Naive thymus-derived CD4-positive, alpha-beta T cell (primary cell): ENCODE results near the gene TNFSF13B. TPM values are rescaled to one million over a fixed set of nuclear protein-coding genes. Genes with fewer than 3 reads are reported as not detected.

Experiments
- ATAC-seq: fragments of 150-1000 bp; cut with Tn5 transposase; 2 replicates; pipeline ENCODE4 v1.10.0; 2021; ENCODE audit warnings: mild to moderate bottlenecking, moderate library complexity
- CTCF ChIA-PET: fragments of 350-600 bp; sonication (Branson Sonifier 250); formaldehyde crosslinking; loops from one replicate; lab custom pipeline; 2021; ENCODE audit warnings: antibody characterized with exemption; lab: Charles Lee
- POLR2A ChIA-PET: fragments of 350-600 bp; sonication (Branson Sonifier 250); formaldehyde crosslinking; loops from one replicate; lab custom pipeline; 2021; ENCODE audit warnings: antibody characterized with exemption, inconsistent platforms; lab: Charles Lee
- DNase-seq, 9 donors: peaks; one replicate each; pipeline versions ENCODE4 v3.0.0 to v3.0.0-alpha.2; 2020 to 2022; ENCODE audit warnings: mixed read lengths in 1 of 9
- H3K27ac ChIP-seq: one replicate; pipeline ENCODE4 v1.7.0; 2013; ENCODE audit warnings: mild to moderate bottlenecking, low read depth, low read length, moderate library complexity
- H3K27me3 ChIP-seq, 2 donors: one replicate each; pipeline ENCODE4 v1.7.0; 2013; ENCODE audit warnings: low read length in 2 of 2, mild to moderate bottlenecking in 2 of 2, moderate library complexity in 2 of 2; ENCODE audit not compliant: control insufficient read depth in 2 of 2, insufficient read depth in 2 of 2
- H3K36me3 ChIP-seq, 3 experiments: 1 replicate in 2 of 3; 2 replicates in 1 of 3; pipeline ENCODE4 v1.7.0; 2013; ENCODE audit warnings: low read length in 3 of 3, mild to moderate bottlenecking in 3 of 3, moderate library complexity in 1 of 3; ENCODE audit not compliant: insufficient read depth in 3 of 3, control insufficient read depth in 2 of 3
- H3K4me1 ChIP-seq, 2 donors: one replicate each; pipeline ENCODE4 v1.7.0; 2013; ENCODE audit warnings: low read length in 2 of 2, mild to moderate bottlenecking in 2 of 2, moderate library complexity in 1 of 2; ENCODE audit not compliant: control insufficient read depth in 2 of 2, insufficient read depth in 2 of 2
- H3K4me3 ChIP-seq: 2 replicates; pipeline ENCODE4 v1.7.0; 2013; ENCODE audit warnings: mild to moderate bottlenecking, low read length
- H3K9me3 ChIP-seq, 3 experiments: 1 replicate in 2 of 3; 2 replicates in 1 of 3; pipeline ENCODE4 v1.7.0; 2013; ENCODE audit warnings: low read length in 3 of 3; ENCODE audit not compliant: control insufficient read depth in 2 of 3
- H3K27ac Mint-ChIP-seq, 9 donors: one replicate each; pipeline ENCODE4 v1.8.0; 2020 to 2022; ENCODE audit warnings: mixed read lengths in 9 of 9, mild to moderate bottlenecking in 8 of 9, moderate library complexity in 5 of 9, inconsistent platforms in 2 of 9
- H3K27me3 Mint-ChIP-seq, 5 donors: one replicate each; pipeline ENCODE4 v1.8.0; 2021 to 2022; ENCODE audit warnings: mixed read lengths in 5 of 5, mild to moderate bottlenecking in 1 of 5
- H3K36me3 Mint-ChIP-seq, 5 donors: one replicate each; pipeline ENCODE4 v1.8.0; 2020 to 2022; ENCODE audit warnings: mixed read lengths in 5 of 5, mild to moderate bottlenecking in 3 of 5, inconsistent platforms in 1 of 5
- H3K4me1 Mint-ChIP-seq, 7 donors: one replicate each; pipeline ENCODE4 v1.8.0; 2020 to 2022; ENCODE audit warnings: mixed read lengths in 7 of 7, mild to moderate bottlenecking in 3 of 7, inconsistent platforms in 1 of 7
- H3K4me3 Mint-ChIP-seq, 10 donors: one replicate each; pipeline ENCODE4 v1.8.0; 2020 to 2022; ENCODE audit warnings: mild to moderate bottlenecking in 10 of 10, mixed read lengths in 10 of 10, moderate library complexity in 6 of 10, inconsistent platforms in 2 of 10
- H3K9me3 Mint-ChIP-seq, 11 donors: one replicate each; pipeline ENCODE4 v1.8.0; 2020 to 2022; ENCODE audit warnings: mixed read lengths in 11 of 11, mild to moderate bottlenecking in 4 of 11, inconsistent platforms in 1 of 11, moderate library complexity in 1 of 11
- intact Hi-C, 2 donors: fragments of 100-400 bp; cut with micrococcal nuclease; formaldehyde crosslinking; loops; one replicate each; pipeline ENCODE4 v1.15.1; 2023
- polyA plus RNA-seq, 2 donors: library from polyadenylated mRNA; unstranded; fragments of 300-500 nt; fragmentation: Illumina TruSeq; gene quantifications; one replicate each; pipeline ENCODE4 v1.2.3, GENCODE V29; 2021
- total RNA-seq, 6 experiments: library from RNA in 5 of 6; stranded (reverse) in 5 of 6; gene quantifications; 1 replicate in 5 of 6; 2 replicates in 1 of 6; pipeline ENCODE4 v1.2.3 and lab custom pipeline; 2021 to 2026

Gene TNFSF13B
- total and polyA plus RNA-seq, 7 experiments from 2014 or later: 3.0 to 26.8 (median 9.1) TPM

GRCh38 chr13:108357228-108357627 lies 87.7 kb downstream of the TNFSF13B start:
- Histone ChIP-seq H3K9me3 (no peaks in the 10 kb centered on the region), H3K27ac (no peak overlapping the region), H3K4me1 (no peaks in the 10 kb centered on the region), H3K4me3 (no peak overlapping the region), H3K27me3 (no peaks in the 10 kb centered on the region), H3K36me3 (no peaks in the 10 kb centered on the region)
- H3K27ac Mint-ChIP-seq: no peak overlapping the region
- DNase-seq: no peak
- H3K9me3 Mint-ChIP-seq: no peaks in the 10 kb centered on the region
- ChIA-PET CTCF (no interaction called here), POLR2A (no interaction called here)
- no peak for ATAC-seq
- intact Hi-C loops: no loop called here
- H3K4me3 Mint-ChIP-seq: no peak overlapping the region
- H3K36me3 Mint-ChIP-seq: no peaks in the 10 kb centered on the region
- H3K27me3 Mint-ChIP-seq: peaks cover 0 to 26% (median 12%) of the 10 kb centered on the region in 5 donors
- H3K4me1 Mint-ChIP-seq: no peaks in the 10 kb centered on the region

Other genes with a start within 250 kb of the TNFSF13B start
- gene LIG4, start 54.2 kb upstream of the TNFSF13B start, total RNA-seq: 10 to 100 TPM in 2 of 5 experiments, 1 to 10 TPM in 3; 2.7 to 10.4 (median 9.1) TPM
- gene LIG4, start 54.2 kb upstream of the TNFSF13B start, polyA plus RNA-seq: 10 to 100 TPM in 1 of 2 donors, 1 to 10 TPM in 1; 6.1 to 10.1 TPM
- 10 to 100 TPM; 10.3 to 19.8 (median 12.7) TPM for gene ABHD13, start 51.3 kb upstream of the TNFSF13B start, total RNA-seq
- gene ABHD13, start 51.3 kb upstream of the TNFSF13B start, polyA plus RNA-seq: 1 to 10 TPM; 7.9 to 8.2 TPM